Activated CD8-positive, alpha-beta T cell treated with anti-CD3 and anti-CD28 coated beads for 36 hours (primary cell): ENCODE results near the gene HSPA12B. TPM values are rescaled to one million over a fixed set of nuclear protein-coding genes. Genes with fewer than 3 reads are reported as not detected.

Experiments used
- ATAC-seq: fragments of 200-7000 bp; cut with Tn5 transposase; one replicate; pipeline ENCODE4 v1.10.0; 2021; ENCODE audit warnings: mild to moderate bottlenecking, moderate library complexity
- CTCF ChIA-PET: fragments of 350-600 bp; sonication (Branson Sonifier 250); formaldehyde crosslinking; loops from one replicate; lab custom pipeline; 2021; ENCODE audit warnings: antibody characterized with exemption; lab: Charles Lee
- POLR2A ChIA-PET: fragments of 350-600 bp; sonication (Branson Sonifier 250); formaldehyde crosslinking; loops from one replicate; lab custom pipeline; 2021; ENCODE audit warnings: antibody characterized with exemption; lab: Charles Lee
- DNase-seq: peaks from one replicate; pipeline ENCODE4 v3.0.0-alpha.2; 2020
- H3K27ac Mint-ChIP-seq: one replicate; pipeline ENCODE4 v1.8.0; 2021; ENCODE audit warnings: mild to moderate bottlenecking, mixed read lengths
- H3K27me3 Mint-ChIP-seq: one replicate; pipeline ENCODE4 v1.8.0; 2021; ENCODE audit warnings: mixed read lengths
- H3K36me3 Mint-ChIP-seq: one replicate; pipeline ENCODE4 v1.8.0; 2021; ENCODE audit warnings: low read depth, mixed read lengths
- H3K4me1 Mint-ChIP-seq: one replicate; pipeline ENCODE4 v1.8.0; 2021; ENCODE audit warnings: low read depth, mixed read lengths
- H3K4me3 Mint-ChIP-seq: one replicate; pipeline ENCODE4 v1.8.0; 2021; ENCODE audit warnings: mild to moderate bottlenecking, moderate library complexity, mixed read lengths
- H3K9me3 Mint-ChIP-seq: one replicate; pipeline ENCODE4 v1.8.0; 2021; ENCODE audit warnings: mixed read lengths
- intact Hi-C: fragments of 100-400 bp; cut with micrococcal nuclease; formaldehyde crosslinking; loops from one replicate; pipeline ENCODE4 v1.10.0; 2022
- total RNA-seq, 2 experiments: library from RNA; stranded (reverse); gene quantifications; one replicate each; pipeline ENCODE4 v1.2.3, GENCODE V29; 2021
- TF ChIP-seq, protein P1 (sequence below): fragments of 200-600 bp; IDR thresholded peaks from one replicate; pipeline ENCODE4 v1.8.0; 2022; ENCODE audit warnings: antibody characterized with exemption, mild to moderate bottlenecking

The HSPA12B gene
- total RNA-seq, 2 experiments from 2014 or later = not detected

DNA sequence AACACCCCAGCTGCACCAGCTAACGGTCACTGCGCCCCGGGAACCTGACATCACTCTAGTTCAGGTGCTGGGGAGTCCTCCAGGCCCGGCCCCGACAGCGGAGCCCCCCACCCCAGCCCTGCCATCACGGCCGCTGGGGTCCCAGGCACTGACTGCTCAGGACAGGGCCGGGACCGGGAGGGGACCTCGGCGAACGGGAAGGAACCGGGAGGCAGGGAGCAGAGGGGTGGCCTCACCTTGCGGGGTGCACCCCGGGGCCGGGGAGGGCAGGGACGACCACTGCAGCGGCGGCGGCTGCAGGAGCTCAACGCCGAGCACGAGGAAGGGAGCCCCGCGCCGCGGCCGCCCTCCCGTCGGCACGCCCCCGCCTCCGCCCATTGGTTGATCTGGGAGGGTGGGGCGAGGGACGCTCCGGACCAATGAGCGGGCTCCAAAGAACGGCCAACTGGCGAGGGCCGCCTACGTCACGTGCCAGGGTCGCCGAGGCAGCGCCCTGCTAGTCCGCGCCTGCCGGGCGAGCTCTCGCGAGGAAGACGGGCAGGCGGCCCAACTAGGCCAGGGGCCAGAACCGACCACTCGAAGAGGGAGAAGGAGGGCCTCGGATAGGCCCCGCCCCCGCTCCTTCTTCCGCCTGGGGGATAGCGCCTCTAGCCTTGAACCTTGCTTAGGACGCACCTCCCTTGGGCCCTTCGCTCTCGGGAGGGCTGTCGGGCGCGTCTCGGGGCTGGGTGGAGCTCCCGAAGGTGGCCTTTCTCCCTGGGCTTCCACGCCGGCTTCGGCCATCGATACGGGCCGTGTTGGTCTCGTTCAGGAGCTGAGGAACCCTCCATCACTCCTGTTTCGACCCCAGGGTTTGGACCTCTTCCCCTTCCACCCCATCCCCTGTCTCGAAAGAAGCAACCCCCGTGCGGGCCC is 35.2 kb downstream of the HSPA12B start, which contains the start of gene ADISSP:
Gene ADISSP, minus strand, starts transcription at position 327 of the 915 bp plus-strand sequence. CDS start 7,653 bp downstream, outside the sequence.
- no peaks in the 10 kb centered on the region for H3K9me3 Mint-ChIP-seq

DNA sequence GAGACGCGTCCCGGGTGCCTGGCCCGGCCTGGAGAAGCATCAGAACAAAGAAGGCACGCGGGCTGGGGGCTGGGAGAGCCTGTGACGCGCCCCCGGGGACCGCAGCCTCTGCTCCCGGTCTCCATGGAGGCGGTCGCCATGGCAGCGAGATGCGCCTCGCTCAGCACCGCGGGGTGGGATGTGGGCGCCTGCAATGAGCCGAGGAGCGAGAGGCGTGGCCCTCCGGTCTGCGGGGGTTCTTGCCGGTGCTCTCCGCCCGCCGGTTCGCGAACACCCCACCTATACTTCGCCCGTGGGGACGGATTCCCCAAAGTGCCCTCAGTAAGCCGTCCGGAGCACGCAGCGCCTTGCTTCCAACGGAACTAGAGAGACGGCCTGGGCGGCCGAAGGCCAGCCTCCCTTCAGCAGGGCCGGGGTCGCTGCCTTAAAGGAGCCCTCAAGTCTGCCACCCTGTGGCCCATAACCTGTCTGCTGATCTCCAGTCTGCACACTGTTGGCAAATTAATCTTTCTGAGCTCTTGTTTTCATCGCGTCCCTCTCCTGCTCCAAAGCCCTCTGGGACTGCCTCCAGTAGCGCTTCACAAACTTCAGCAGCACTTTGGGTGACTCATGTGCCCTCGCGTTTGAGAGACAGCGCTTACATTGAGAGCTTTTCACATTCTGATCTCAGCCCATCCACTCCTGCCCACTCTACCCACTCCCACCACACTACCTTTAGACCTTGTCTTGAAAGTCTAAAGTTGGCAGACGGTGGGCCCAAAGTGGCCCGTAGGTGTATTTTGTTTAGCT is 36.1 kb downstream of the HSPA12B start:
- H3K9me3 Mint-ChIP-seq = no peaks in the 10 kb centered on the region
- POLR2A ChIA-PET = interaction anchor here (0.6 to 3.4 kb wide), 13 partner anchors 10 to 595 kb away, joined by 3 to 32 read pairs (median 4); partner anchors contain the start of gene CENPB
- H3K4me1 Mint-ChIP-seq = peaks cover 26% of the 10 kb centered on the region
- DNase-seq = peak; percentile 89
- peak overlapping the region; percentile 95 for H3K27ac Mint-ChIP-seq
- peak; percentile 54 for ATAC-seq
- CTCF ChIA-PET = interaction anchor here (0.7 to 4.3 kb wide), 21 partner anchors 8 to 313 kb away, joined by 3 to 30 read pairs (median 4); partner anchors contain the start of genes AP5S1 and CENPB
- H3K4me3 Mint-ChIP-seq = peak overlapping the region; percentile 87
- intact Hi-C loops = no loop called here
- TF ChIP-seq, protein P1, sequence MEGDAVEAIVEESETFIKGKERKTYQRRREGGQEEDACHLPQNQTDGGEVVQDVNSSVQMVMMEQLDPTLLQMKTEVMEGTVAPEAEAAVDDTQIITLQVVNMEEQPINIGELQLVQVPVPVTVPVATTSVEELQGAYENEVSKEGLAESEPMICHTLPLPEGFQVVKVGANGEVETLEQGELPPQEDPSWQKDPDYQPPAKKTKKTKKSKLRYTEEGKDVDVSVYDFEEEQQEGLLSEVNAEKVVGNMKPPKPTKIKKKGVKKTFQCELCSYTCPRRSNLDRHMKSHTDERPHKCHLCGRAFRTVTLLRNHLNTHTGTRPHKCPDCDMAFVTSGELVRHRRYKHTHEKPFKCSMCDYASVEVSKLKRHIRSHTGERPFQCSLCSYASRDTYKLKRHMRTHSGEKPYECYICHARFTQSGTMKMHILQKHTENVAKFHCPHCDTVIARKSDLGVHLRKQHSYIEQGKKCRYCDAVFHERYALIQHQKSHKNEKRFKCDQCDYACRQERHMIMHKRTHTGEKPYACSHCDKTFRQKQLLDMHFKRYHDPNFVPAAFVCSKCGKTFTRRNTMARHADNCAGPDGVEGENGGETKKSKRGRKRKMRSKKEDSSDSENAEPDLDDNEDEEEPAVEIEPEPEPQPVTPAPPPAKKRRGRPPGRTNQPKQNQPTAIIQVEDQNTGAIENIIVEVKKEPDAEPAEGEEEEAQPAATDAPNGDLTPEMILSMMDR = peak; percentile 42
- no peaks in the 10 kb centered on the region for H3K36me3 Mint-ChIP-seq
- no peaks in the 10 kb centered on the region for H3K27me3 Mint-ChIP-seq

More for the DNA sequence above, 35.2 kb downstream of the HSPA12B start, which contains the start of gene ADISSP:
- TF ChIP-seq, protein P1 = no peak
- CTCF ChIA-PET = interaction anchor here (0.6 to 4.3 kb wide), 18 partner anchors 8 to 225 kb away, joined by 3 to 30 read pairs (median 3); partner anchors contain the start of genes AP5S1, CENPB and SPEF1
- intact Hi-C loops = no loop called here
- H3K4me1 Mint-ChIP-seq = peaks cover 26% of the 10 kb centered on the region
- no peaks in the 10 kb centered on the region for H3K36me3 Mint-ChIP-seq
- POLR2A ChIA-PET = interaction anchor here (0.7 to 3.4 kb wide), 16 partner anchors 10 to 411 kb away, joined by 3 to 32 read pairs (median 4); partner anchors contain the start of genes AP5S1, CENPB and MAVS
- no peaks in the 10 kb centered on the region for H3K27me3 Mint-ChIP-seq
- H3K27ac Mint-ChIP-seq = peak within 1 kb of the TSS; percentile 95
- ATAC-seq = peak; percentile 91
- peak; percentile 99 for DNase-seq
- peak within 1 kb of the TSS; percentile 87 for H3K4me3 Mint-ChIP-seq

DNA sequence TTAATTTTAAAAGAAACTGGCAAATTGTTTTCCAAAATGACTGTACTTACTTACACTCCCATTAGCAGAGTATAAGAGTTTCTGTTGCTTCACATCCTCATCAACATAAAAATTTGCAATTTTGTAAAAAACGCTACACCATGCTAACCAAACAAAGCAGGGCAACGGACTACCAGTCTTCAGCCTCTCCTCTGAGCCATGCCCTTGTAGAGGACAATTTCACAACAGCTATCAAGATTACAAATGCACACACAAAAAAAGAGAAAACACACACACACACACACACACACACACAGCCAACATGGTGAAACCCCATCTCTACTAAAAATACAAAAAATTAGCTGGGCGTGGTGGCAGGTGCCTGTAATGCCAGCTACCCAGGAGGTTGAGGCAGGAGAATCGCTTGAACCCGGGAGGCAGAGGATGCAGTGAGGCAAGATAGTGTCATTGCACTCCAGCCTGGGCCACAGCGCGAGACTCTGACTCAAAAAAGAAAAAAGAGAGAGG is 39.1 kb downstream of the HSPA12B start:
- POLR2A ChIA-PET = no interaction called here
- intact Hi-C loops = no loop called here
- H3K27ac Mint-ChIP-seq = no peak overlapping the region

DNA sequence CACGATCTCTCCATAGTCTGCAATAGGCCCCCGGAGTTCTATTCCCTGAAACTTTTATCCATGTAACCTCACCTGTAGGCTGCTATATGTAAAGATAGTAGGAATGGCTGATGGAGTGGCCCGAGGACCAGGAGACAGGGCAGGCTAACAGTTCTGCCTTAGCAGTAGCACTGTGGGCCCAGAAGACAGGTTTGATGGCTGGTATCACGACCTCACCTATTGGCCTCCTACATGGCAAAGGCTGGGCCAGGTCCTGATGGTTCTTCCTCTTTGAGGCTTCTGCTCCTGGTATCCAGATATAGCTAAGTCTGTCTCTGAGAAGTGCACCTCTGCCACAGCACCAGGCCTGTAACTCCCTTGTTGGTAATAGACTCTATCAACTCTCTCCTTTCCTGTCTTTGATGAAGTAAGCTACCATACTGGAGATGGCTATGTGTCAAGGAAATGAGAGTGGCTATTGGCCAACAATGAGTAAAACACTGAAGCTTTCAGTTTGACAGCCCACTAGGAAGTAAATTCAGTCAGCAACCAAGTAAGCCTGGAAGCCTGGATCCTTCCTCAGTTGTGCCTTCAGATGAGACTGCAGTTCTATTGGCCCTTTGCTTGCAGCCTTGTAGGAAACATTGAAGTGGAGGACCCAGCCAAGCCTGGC is 43.1 kb downstream of the HSPA12B start:
- H3K4me1 Mint-ChIP-seq = peaks cover 10% of the 10 kb centered on the region
- DNase-seq (no peak), ATAC-seq (no peak)

More for the DNA sequence above, 39.1 kb downstream of the HSPA12B start:
- H3K36me3 Mint-ChIP-seq = no peaks in the 10 kb centered on the region
- H3K4me1 Mint-ChIP-seq = peaks cover 17% of the 10 kb centered on the region
- CTCF ChIA-PET = interaction anchor here (0.6 to 1.3 kb wide), 2 partner anchors 15 to 47 kb away, joined by 3 to 4 read pairs; partner anchors contain the start of gene CENPB
- H3K27me3 Mint-ChIP-seq = no peaks in the 10 kb centered on the region
- TF ChIP-seq, protein P1 = no peak
- no peaks in the 10 kb centered on the region for H3K9me3 Mint-ChIP-seq
- ATAC-seq (no peak), DNase-seq (no peak)
- no peak overlapping the region for H3K4me3 Mint-ChIP-seq

More for the DNA sequence above, 43.1 kb downstream of the HSPA12B start:
- no peak overlapping the region for H3K27ac Mint-ChIP-seq
- CTCF ChIA-PET = interaction anchor here (0.7 to 1.3 kb wide), 2 partner anchors 64 to 80 kb away, joined by 4 to 5 read pairs; no protein-coding TSS in a partner anchor
- intact Hi-C loops = no loop called here
- POLR2A ChIA-PET = interaction anchor here (0.8 to 4.7 kb wide), 2 partner anchors 8 to 37 kb away, joined by 3 to 32 read pairs; partner anchors contain the start of gene ADISSP
- no peak overlapping the region for H3K4me3 Mint-ChIP-seq
- no peaks in the 10 kb centered on the region for H3K36me3 Mint-ChIP-seq
- H3K27me3 Mint-ChIP-seq = peaks cover 13% of the 10 kb centered on the region
- no peaks in the 10 kb centered on the region for H3K9me3 Mint-ChIP-seq
- TF ChIP-seq, protein P1 = no peak
